ENCODE data around the gene HLCS. TPM values are rescaled to one million over a fixed set of nuclear protein-coding genes. Genes with fewer than 3 reads are reported as not detected.

Gene HLCS
- total RNA-seq, 2 experiments from 2014 or later: 15.5 to 16.8 TPM

DNA sequence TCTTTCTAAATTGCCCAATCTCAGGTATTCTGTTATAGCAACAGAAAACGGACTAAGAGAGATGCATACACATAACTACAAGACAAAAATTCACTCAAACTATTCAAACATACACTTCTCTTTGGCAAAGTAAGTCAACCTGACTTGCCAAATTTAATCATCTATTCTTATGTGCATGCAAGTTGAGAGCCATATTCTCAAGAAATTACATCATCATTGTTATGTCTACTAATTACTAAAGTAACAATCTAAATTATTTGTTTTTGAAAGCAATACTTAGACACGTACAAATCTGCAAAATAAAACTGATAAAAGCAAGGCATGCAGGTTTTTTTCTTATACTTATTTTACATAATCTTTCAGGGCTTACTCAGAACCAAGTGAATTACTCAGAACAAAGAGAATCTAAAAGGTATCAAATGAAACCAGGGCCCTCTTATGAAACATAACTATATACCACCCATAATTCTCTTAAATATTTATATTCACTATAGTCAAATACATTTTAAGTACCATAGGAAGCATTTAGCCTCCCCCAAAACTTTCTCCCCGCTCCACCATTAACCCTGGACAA, 62.3 kb downstream of the HLCS start:
- CTCF ChIA-PET: interaction anchor here (1.5 kb wide), 2 partner anchors 13 to 274 kb away, joined by 3 to 6 read pairs; no protein-coding TSS in a partner anchor
- Mint-ChIP-seq H3K27me3 (ENCODE audit: low read depth) (no peaks in the 10 kb centered on the region), H3K27ac (no peak overlapping the region), H3K36me3 (ENCODE audit: low read depth) (no peaks in the 10 kb centered on the region), H3K4me1 (ENCODE audit: low read depth) (no peaks in the 10 kb centered on the region), H3K4me3 (no peak overlapping the region), H3K9me3 (ENCODE audit: insufficient read depth) (no peaks in the 10 kb centered on the region)
- DNase-seq (no peak), ATAC-seq (no peak)
- POLR2A ChIA-PET: no interaction called here

DNA sequence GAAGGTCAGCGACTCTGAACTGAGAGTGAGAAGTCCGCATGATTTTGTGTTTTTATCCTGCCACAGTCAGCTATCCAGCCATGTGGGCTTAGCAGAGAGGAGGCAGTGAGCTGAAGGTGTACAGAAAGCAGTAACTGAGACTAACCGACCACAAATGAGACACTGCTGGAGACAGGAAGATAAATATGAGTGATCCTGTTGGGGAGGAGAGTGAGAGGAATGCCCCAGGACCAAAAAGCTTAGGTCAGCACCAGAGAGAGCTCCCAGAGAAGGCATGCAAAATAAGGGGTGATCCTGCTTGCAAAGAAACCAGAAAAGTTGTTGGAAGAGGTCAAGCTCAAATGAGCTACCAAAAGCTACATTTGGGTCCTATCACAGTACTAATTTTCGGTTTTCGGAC, 63.7 kb downstream of the HLCS start:
- CTCF ChIA-PET: interaction anchor here (1.5 kb wide), 2 partner anchors 15 to 272 kb away, joined by 3 to 6 read pairs; no protein-coding TSS in a partner anchor
- no peaks in the 10 kb centered on the region for H3K27me3 Mint-ChIP-seq (ENCODE audit: low read depth)
- no peak for DNase-seq
- no peaks in the 10 kb centered on the region for H3K36me3 Mint-ChIP-seq (ENCODE audit: low read depth)
- no peak overlapping the region for H3K4me3 Mint-ChIP-seq
- no peaks in the 10 kb centered on the region for H3K4me1 Mint-ChIP-seq (ENCODE audit: low read depth)
- POLR2A ChIA-PET: no interaction called here
- H3K9me3 Mint-ChIP-seq (ENCODE audit: insufficient read depth): no peaks in the 10 kb centered on the region
- no peak for ATAC-seq
- H3K27ac Mint-ChIP-seq: no peak overlapping the region

DNA sequence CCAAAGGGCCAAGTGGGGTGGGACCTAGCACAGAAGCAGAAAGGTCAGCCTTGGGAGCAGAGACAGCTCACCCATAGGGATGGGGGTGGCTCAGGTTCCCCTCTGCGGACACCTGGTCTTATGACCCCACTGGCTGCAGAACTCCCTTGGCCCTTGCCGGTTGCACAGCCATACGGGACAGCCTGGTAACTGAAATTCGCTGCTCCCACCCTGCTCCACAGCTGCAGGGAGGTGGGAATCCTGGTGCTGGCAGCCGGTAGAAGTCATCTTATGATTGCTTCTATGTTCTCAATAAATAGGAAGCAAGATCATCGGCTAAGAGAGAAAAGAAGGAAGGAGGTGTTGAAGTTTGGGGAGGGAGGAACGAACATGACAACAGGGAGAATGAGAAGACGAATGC, 64.1 kb downstream of the HLCS start:
- H3K4me3 Mint-ChIP-seq: no peak overlapping the region
- H3K9me3 Mint-ChIP-seq (ENCODE audit: insufficient read depth): no peaks in the 10 kb centered on the region
- H3K27me3 Mint-ChIP-seq (ENCODE audit: low read depth): no peaks in the 10 kb centered on the region
- H3K4me1 Mint-ChIP-seq (ENCODE audit: low read depth): no peaks in the 10 kb centered on the region
- CTCF ChIA-PET: interaction anchor here (1.5 kb wide), 1 partner anchor 272 kb away, joined by 6 read pairs; no protein-coding TSS in a partner anchor
- DNase-seq: no peak
- no peak overlapping the region for H3K27ac Mint-ChIP-seq
- no peaks in the 10 kb centered on the region for H3K36me3 Mint-ChIP-seq (ENCODE audit: low read depth)
- POLR2A ChIA-PET: no interaction called here
- no peak for ATAC-seq

GRCh38 chr21:36901575-36901974, 64.9 kb downstream of the HLCS start:
- Mint-ChIP-seq H3K4me3 (no peak overlapping the region), H3K9me3 (ENCODE audit: insufficient read depth) (no peaks in the 10 kb centered on the region), H3K27me3 (ENCODE audit: low read depth) (no peaks in the 10 kb centered on the region), H3K36me3 (ENCODE audit: low read depth) (peaks cover under 1% of the 10 kb centered on the region), H3K27ac (no peak overlapping the region), H3K4me1 (ENCODE audit: low read depth) (no peaks in the 10 kb centered on the region)
- ChIA-PET POLR2A (no interaction called here), CTCF (no interaction called here)
- no peak for DNase-seq
- no peak for ATAC-seq

DNA sequence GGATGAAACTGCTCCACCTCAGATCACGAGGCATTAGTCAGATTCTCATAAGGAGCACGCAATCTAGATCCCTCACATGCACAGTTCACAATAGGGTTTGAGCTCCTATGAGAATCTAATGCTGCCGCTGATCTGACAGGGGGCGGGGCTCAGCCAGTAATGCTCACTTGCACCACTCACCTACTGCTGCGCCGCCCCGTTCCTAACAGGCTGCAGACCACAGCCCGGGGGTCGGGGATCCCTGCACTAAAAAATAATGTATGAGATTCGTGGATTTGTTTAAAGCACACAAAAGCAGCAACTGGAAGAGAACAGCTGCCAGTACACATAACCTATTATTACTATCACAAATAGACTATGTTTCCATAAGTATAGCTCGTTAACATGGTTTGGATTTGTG, 72.9 kb downstream of the HLCS start:
- DNase-seq (no peak), ATAC-seq (no peak)
- CTCF ChIA-PET: no interaction called here
- H3K27ac Mint-ChIP-seq: no peak overlapping the region
- POLR2A ChIA-PET: no interaction called here
- no peaks in the 10 kb centered on the region for H3K27me3 Mint-ChIP-seq (ENCODE audit: low read depth)
- no peak overlapping the region for H3K4me3 Mint-ChIP-seq
- H3K4me1 Mint-ChIP-seq (ENCODE audit: low read depth): no peaks in the 10 kb centered on the region
- peaks cover 8% of the 10 kb centered on the region for H3K36me3 Mint-ChIP-seq (ENCODE audit: low read depth)
- no peaks in the 10 kb centered on the region for H3K9me3 Mint-ChIP-seq (ENCODE audit: insufficient read depth)

DNA sequence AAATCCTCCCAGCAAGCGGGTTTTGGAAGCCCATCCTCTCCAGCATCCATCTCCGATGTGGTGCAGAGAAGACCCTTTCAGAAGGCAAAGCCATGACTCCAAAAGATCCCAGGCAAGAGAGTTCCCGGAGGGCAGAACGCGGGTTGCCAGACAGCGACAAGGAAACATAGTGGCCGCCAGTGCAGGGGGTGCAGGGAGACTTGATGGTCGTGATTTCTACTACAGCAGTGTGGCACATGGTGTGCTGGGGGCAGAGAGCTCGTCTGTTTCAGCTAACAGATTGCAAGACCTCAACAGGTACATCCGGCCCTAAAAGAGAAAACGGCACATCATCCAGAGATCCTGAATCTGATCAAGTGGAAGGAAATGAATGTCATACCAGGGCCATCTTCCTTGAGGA, 74.3 kb downstream of the HLCS start:
- ChIA-PET POLR2A (no interaction called here), CTCF (no interaction called here)
- Mint-ChIP-seq H3K27me3 (ENCODE audit: low read depth) (no peaks in the 10 kb centered on the region), H3K9me3 (ENCODE audit: insufficient read depth) (no peaks in the 10 kb centered on the region), H3K36me3 (ENCODE audit: low read depth) (peaks cover 8% of the 10 kb centered on the region), H3K4me1 (ENCODE audit: low read depth) (no peaks in the 10 kb centered on the region), H3K4me3 (no peak overlapping the region), H3K27ac (no peak overlapping the region)
- DNase-seq (no peak), ATAC-seq (no peak)

- ChIA-PET CTCF (no interaction called here), POLR2A (no interaction called here)
- Mint-ChIP-seq H3K36me3 (ENCODE audit: low read depth) (peaks cover 8% of the 10 kb centered on the region), H3K4me1 (ENCODE audit: low read depth) (no peaks in the 10 kb centered on the region), H3K9me3 (ENCODE audit: insufficient read depth) (no peaks in the 10 kb centered on the region), H3K4me3 (no peak overlapping the region), H3K27me3 (ENCODE audit: low read depth) (no peaks in the 10 kb centered on the region), H3K27ac (no peak overlapping the region)
- no peak for DNase-seq
- no peak for ATAC-seq
These were observed 74.8 kb downstream of the HLCS start for GRCh38 chr21:36891692-36892091.

GRCh38 chr21:36891121-36891520, 75.3 kb downstream of the HLCS start:
- no peaks in the 10 kb centered on the region for H3K27me3 Mint-ChIP-seq (ENCODE audit: low read depth)
- no peaks in the 10 kb centered on the region for H3K4me1 Mint-ChIP-seq (ENCODE audit: low read depth)
- no peak for DNase-seq
- ATAC-seq: no peak
- H3K27ac Mint-ChIP-seq: no peak overlapping the region
- H3K9me3 Mint-ChIP-seq (ENCODE audit: insufficient read depth): no peaks in the 10 kb centered on the region
- ChIA-PET CTCF (no interaction called here), POLR2A (no interaction called here)
- no peak overlapping the region for H3K4me3 Mint-ChIP-seq
- peaks cover 4% of the 10 kb centered on the region for H3K36me3 Mint-ChIP-seq (ENCODE audit: low read depth)

- H3K27me3 Mint-ChIP-seq (ENCODE audit: low read depth): no peaks in the 10 kb centered on the region
- H3K4me1 Mint-ChIP-seq (ENCODE audit: low read depth): no peaks in the 10 kb centered on the region
- no peak overlapping the region for H3K4me3 Mint-ChIP-seq
- CTCF ChIA-PET: no interaction called here
- peaks cover 7% of the 10 kb centered on the region for H3K36me3 Mint-ChIP-seq (ENCODE audit: low read depth)
- H3K9me3 Mint-ChIP-seq (ENCODE audit: insufficient read depth): no peaks in the 10 kb centered on the region
- no peak overlapping the region for H3K27ac Mint-ChIP-seq
- DNase-seq (no peak), ATAC-seq (no peak)
- POLR2A ChIA-PET: no interaction called here
These were observed 76.4 kb downstream of the HLCS start for GRCh38 chr21:36890086-36890485.

DNA sequence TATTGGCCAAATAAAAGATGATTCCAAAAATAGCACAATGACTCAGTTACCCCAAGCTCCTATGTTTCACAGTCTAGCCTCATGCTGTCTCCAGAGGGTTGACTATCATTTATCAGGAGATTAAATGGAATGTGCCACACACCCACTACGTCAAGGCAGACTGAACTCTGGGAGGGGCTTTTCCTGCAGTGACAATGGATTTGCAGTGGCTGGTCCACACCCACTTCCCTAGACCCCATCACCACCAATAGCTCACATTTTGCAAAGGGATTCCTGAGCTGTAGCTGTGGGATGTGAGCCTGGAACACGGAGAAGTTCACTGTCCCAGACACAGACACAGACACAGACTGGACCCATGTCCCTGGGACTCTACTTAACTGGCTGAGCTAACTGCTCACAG, 77.1 kb downstream of the HLCS start:
- no peaks in the 10 kb centered on the region for H3K9me3 Mint-ChIP-seq (ENCODE audit: insufficient read depth)
- no peak for DNase-seq
- CTCF ChIA-PET: interaction anchor here (1.3 kb wide), 1 partner anchor 259 kb away, joined by 3 read pairs; no protein-coding TSS in a partner anchor
- H3K4me3 Mint-ChIP-seq: no peak overlapping the region
- H3K27ac Mint-ChIP-seq: no peak overlapping the region
- ATAC-seq: no peak
- H3K36me3 Mint-ChIP-seq (ENCODE audit: low read depth): peaks cover 10% of the 10 kb centered on the region
- H3K27me3 Mint-ChIP-seq (ENCODE audit: low read depth): no peaks in the 10 kb centered on the region
- POLR2A ChIA-PET: no interaction called here
- H3K4me1 Mint-ChIP-seq (ENCODE audit: low read depth): no peaks in the 10 kb centered on the region

DNA sequence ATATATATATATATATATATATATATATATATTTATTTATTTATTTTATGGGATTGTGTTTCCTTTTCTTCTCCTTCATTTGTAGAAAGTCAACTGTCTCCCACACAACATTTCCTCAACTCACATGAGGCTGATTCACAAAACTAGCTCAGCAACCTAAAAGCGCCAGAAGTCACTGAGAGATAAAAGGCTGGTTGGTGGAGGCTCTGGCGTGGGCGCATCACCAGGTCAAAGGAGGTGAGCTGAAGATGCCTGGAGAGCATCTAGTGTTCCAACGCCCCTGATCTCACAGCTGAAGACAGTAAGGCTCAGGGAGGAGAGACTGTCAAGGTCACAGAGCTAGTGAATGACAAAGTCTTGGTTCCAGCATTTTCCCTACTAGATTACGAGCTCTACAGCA, 78.0 kb downstream of the HLCS start:
- no peaks in the 10 kb centered on the region for H3K27me3 Mint-ChIP-seq (ENCODE audit: low read depth)

DNA sequence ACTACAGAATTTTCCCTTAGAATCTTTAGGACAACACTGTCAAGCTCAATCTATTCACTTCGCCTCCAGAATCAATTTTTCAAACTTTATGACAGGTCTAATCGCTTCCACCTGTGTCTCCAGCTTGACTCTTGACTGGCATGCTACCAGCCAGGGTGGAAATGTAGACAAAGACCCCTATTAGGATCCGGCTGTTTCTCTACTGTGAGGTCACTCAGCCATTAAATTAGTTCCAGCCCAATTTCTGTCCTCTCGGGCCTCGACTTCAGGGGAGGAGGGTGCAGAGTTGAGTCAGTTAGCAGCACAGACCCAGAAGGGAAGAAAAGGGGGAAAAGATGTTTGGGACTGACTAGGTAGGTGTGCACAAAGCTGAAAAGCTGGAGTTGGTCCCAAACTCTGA, 78.5 kb downstream of the HLCS start:
- no peaks in the 10 kb centered on the region for H3K4me1 Mint-ChIP-seq (ENCODE audit: low read depth)
- DNase-seq (no peak), ATAC-seq (no peak)
- no peak overlapping the region for H3K4me3 Mint-ChIP-seq
- no peaks in the 10 kb centered on the region for H3K27me3 Mint-ChIP-seq (ENCODE audit: low read depth)
- ChIA-PET POLR2A (interaction anchor here (0.5 kb wide), 1 partner anchor 324 kb away, joined by 4 read pairs; no protein-coding TSS in a partner anchor), CTCF (no interaction called here)
- peaks cover 14% of the 10 kb centered on the region for H3K36me3 Mint-ChIP-seq (ENCODE audit: low read depth)
- H3K27ac Mint-ChIP-seq: no peak overlapping the region
- H3K9me3 Mint-ChIP-seq (ENCODE audit: insufficient read depth): peaks cover 5% of the 10 kb centered on the region

More for the DNA sequence above, 78.0 kb downstream of the HLCS start:
- ATAC-seq: no peak
- no peak overlapping the region for H3K4me3 Mint-ChIP-seq
- ChIA-PET POLR2A (no interaction called here), CTCF (interaction anchor here (1.3 kb wide), 1 partner anchor 258 kb away, joined by 3 read pairs; no protein-coding TSS in a partner anchor)
- no peaks in the 10 kb centered on the region for H3K4me1 Mint-ChIP-seq (ENCODE audit: low read depth)
- DNase-seq: no peak
- H3K9me3 Mint-ChIP-seq (ENCODE audit: insufficient read depth): peaks cover 5% of the 10 kb centered on the region
- peaks cover 12% of the 10 kb centered on the region for H3K36me3 Mint-ChIP-seq (ENCODE audit: low read depth)
- H3K27ac Mint-ChIP-seq: no peak overlapping the region

All from activated CD8-positive, alpha-beta T cell treated with anti-CD3 and anti-CD28 coated beads, Interleukin-2, amount 10 ng/mL, durations not matched to agents 7 days and 5 days (primary cell).